OCI-LY3 (cell line): Measurements from ENCODE around the gene SP7.
"Not testable (repeated sequence)": the region's sequence is repeated elsewhere in the genome, so short reads cannot be mapped to it uniquely, and the experiment has no call there.

Experiments used
- H2AFZ ChIP-seq: fragments of 200-600, 300-600 bp; shearing (Covaris generic); 2 replicates; pipeline ENCODE4 v1.6.0; 2014; ENCODE audit warnings: antibody characterized with exemption, low read depth, low read length
- H3K27ac ChIP-seq: fragments of 200-600, 300-600 bp; sonication (generic); 2 replicates; pipeline ENCODE4 v1.5.1; 2014; ENCODE audit warnings: mild to moderate bottlenecking, low read length, moderate library complexity, mixed read lengths
- H3K27me3 ChIP-seq: fragments of 200-600, 300-600 bp; sonication (generic); 2 replicates; pipeline ENCODE4 v1.6.1; 2014; ENCODE audit warnings: low read depth, low read length, mixed read lengths
- H3K36me3 ChIP-seq: fragments of 200-600, 300-600 bp; sonication (generic); replicated peaks from 2 replicates; pipeline ENCODE3; 2014; ENCODE audit warnings: low read depth, low read length, mixed read lengths
- H3K4me1 ChIP-seq: fragments of 300-600, 200-600 bp; sonication (generic); 2 replicates; pipeline ENCODE4 v1.6.1; 2014; ENCODE audit warnings: low read length, mixed read lengths
- H3K4me2 ChIP-seq: fragments of 200-600, 300-600 bp; sonication (generic); 2 replicates; pipeline ENCODE4 v1.6.1; 2014; ENCODE audit warnings: low read length, mixed read lengths
- H3K4me3 ChIP-seq: fragments of 300-600, 200-600 bp; sonication (generic); 2 replicates; pipeline ENCODE4 v1.5.1; 2014; ENCODE audit warnings: antibody characterized with exemption, mild to moderate bottlenecking, low read length, moderate library complexity
- H3K79me2 ChIP-seq: fragments of 300-600, 200-600 bp; shearing (Covaris generic); 2 replicates; pipeline ENCODE4 v1.6.1; 2014; ENCODE audit warnings: mild to moderate bottlenecking, low read length, mixed read lengths
- H3K9ac ChIP-seq: fragments of 300-600, 200-600 bp; shearing (Covaris generic); 2 replicates; pipeline ENCODE4 v1.6.0; 2014; ENCODE audit warnings: mild to moderate bottlenecking, low read length, moderate library complexity
- H3K9me3 ChIP-seq: fragments of 200-600, 300-600 bp; shearing (Covaris generic); 2 replicates; pipeline ENCODE4 v1.6.1; 2014; ENCODE audit warnings: low read length, mixed read lengths; ENCODE audit not compliant: insufficient read depth
- H4K20me1 ChIP-seq: fragments of 200-600, 300-600 bp; sonication (generic); 2 replicates; pipeline ENCODE4 v1.6.1; 2016; ENCODE audit warnings: low read length, mixed read lengths; ENCODE audit not compliant: insufficient read depth
- CTCF ChIP-seq: fragments of 200-600, 300-600 bp; sonication (generic); IDR thresholded peaks from 2 replicates; pipeline ENCODE4 v1.5.1; 2014; ENCODE audit warnings: antibody characterized with exemption, low read length, low read depth
- EZH2phosphoT487 ChIP-seq: fragments of 200-600 bp; shearing (Covaris generic); IDR thresholded peaks from 2 replicates; pipeline ENCODE4 v1.6.1; 2018; ENCODE audit warnings: antibody characterized with exemption, mixed run types, low read depth

Gene SP7

GRCh38 chr12:53334822-53335221 is 1.3 kb downstream of the SP7 start:
- Histone ChIP-seq H3K9ac (no peak overlapping the region), H3K4me3 (no peak overlapping the region), H3K9me3 (no peaks in the 10 kb centered on the region), H3K27me3 (peaks cover 47% of the 10 kb centered on the region), H3K27ac (no peak overlapping the region), H2AFZ (no peak overlapping the region), H3K4me1 (peaks cover 6% of the 10 kb centered on the region; the same call in 1 of the 2 replicates), H3K79me2 (no peaks in the 10 kb centered on the region), H3K36me3 (no peaks in the 10 kb centered on the region), H4K20me1 (no peaks in the 10 kb centered on the region), H3K4me2 (no peak overlapping the region)
- no peak for TF ChIP-seq EZH2phosphoT487
- TF ChIP-seq CTCF, result no peak

- H3K4me2 ChIP-seq, result no peak overlapping the region
These were observed 2.3 kb downstream of the SP7 start for GRCh38 chr12:53333845-53334244.

GRCh38 chr12:53333289-53333688 is 2.9 kb downstream of the SP7 start:
- TF ChIP-seq CTCF, result no peak
- TF ChIP-seq EZH2phosphoT487, result no peak
- Histone ChIP-seq H3K4me1 (peaks cover 6% of the 10 kb centered on the region; the same call in 1 of the 2 replicates), H3K9ac (no peak overlapping the region), H3K4me2 (no peak overlapping the region), H4K20me1 (no peaks in the 10 kb centered on the region), H3K9me3 (no peaks in the 10 kb centered on the region), H3K27ac (no peak overlapping the region), H3K79me2 (no peaks in the 10 kb centered on the region), H3K27me3 (peaks cover 37% of the 10 kb centered on the region), H3K4me3 (no peak overlapping the region), H2AFZ (no peak overlapping the region), H3K36me3 (no peaks in the 10 kb centered on the region)

More at GRCh38 chr12:53333845-53334244, 2.3 kb downstream of the SP7 start:
- Histone ChIP-seq H3K36me3 (no peaks in the 10 kb centered on the region), H3K9ac (no peak overlapping the region), H3K4me3 (no peak overlapping the region), H3K27me3 (peaks cover 42% of the 10 kb centered on the region), H2AFZ (no peak overlapping the region), H3K9me3 (no peaks in the 10 kb centered on the region), H3K79me2 (no peaks in the 10 kb centered on the region), H3K27ac (no peak overlapping the region), H4K20me1 (no peaks in the 10 kb centered on the region), H3K4me1 (peaks cover 6% of the 10 kb centered on the region; the same call in 1 of the 2 replicates)
- TF ChIP-seq EZH2phosphoT487, result no peak
- no peak for TF ChIP-seq CTCF

GRCh38 chr12:53332744-53333143 is 3.4 kb downstream of the SP7 start:
- TF ChIP-seq EZH2phosphoT487 (no peak), CTCF (no peak)
- Histone ChIP-seq H3K36me3 (no peaks in the 10 kb centered on the region), H3K79me2 (no peaks in the 10 kb centered on the region), H3K4me1 (peaks cover 6% of the 10 kb centered on the region; the same call in 1 of the 2 replicates), H3K9ac (no peak overlapping the region), H3K4me2 (no peak overlapping the region), H3K27me3 (peaks cover 31% of the 10 kb centered on the region), H2AFZ (no peak overlapping the region), H3K27ac (no peak overlapping the region), H3K9me3 (no peaks in the 10 kb centered on the region), H3K4me3 (no peak overlapping the region), H4K20me1 (no peaks in the 10 kb centered on the region)

GRCh38 chr12:53332339-53332738 is 3.8 kb downstream of the SP7 start:
- H3K4me3 ChIP-seq, H3K4me1 ChIP-seq, H3K79me2 ChIP-seq, H3K9ac ChIP-seq, H4K20me1 ChIP-seq, H2AFZ ChIP-seq, H3K9me3 ChIP-seq, H3K36me3 ChIP-seq, H3K27ac ChIP-seq, H3K4me2 ChIP-seq: not testable (repeated sequence)
- peaks cover 30% of the 10 kb centered on the region for H3K27me3 ChIP-seq
